A549 (cell line): ENCODE measurements around the gene CLEC4E. TPM values are rescaled to one million over a fixed set of nuclear protein-coding genes. Genes with fewer than 3 reads are reported as not detected.
A peak's percentile ranks its signal among the peaks of the same experiment; 100 is the strongest.

Source experiments
- ATAC-seq, 2 experiments: fragments of 200-7000 bp in 1 of 2; fragments of >200 bp in 1 of 2; cut with Nextera tagmentation in 1 of 2; cut with Tn5 transposase in 1 of 2; 3 replicates each; pipeline versions ENCODE4 v1.8.0 to v1.9.1; 2018 to 2020; ENCODE audit warnings: mild to moderate bottlenecking in 1 of 2, moderate library complexity in 1 of 2
- CTCF ChIA-PET: fragments of 300-600 bp; sonication (Branson Sonifier 250); formaldehyde crosslinking; extraction: SDS; loops from one replicate; lab custom pipeline; 2021; ENCODE audit warnings: antibody characterized with exemption, inconsistent platforms; lab: Yijun Ruan, JAX
- POLR2A ChIA-PET: fragments of 350-600 bp; formaldehyde crosslinking; extraction: SDS; loops from one replicate; lab custom pipeline; 2021; ENCODE audit warnings: antibody characterized with exemption, inconsistent platforms; lab: Yijun Ruan, JAX
- DNase-seq, 2 experiments: peaks; one replicate each; pipeline versions ENCODE4 v3.0.0 to v3.0.0-alpha.2; 2011 to 2016; ENCODE audit warnings: low read depth in 1 of 2, low spot score in 1 of 2
- FAIRE-seq: peaks from 2 replicates; lab custom pipeline; 2011; peaks lifted over from hg19 to GRCh38; lab: Jason Lieb, UNC
- H3K27ac ChIP-seq, 2 experiments: fragments of >200 bp; sonication (Bioruptor Twin); formaldehyde crosslinking; 3 replicates each; pipeline ENCODE4 v1.5.1; 2016 to 2017
- H3K4me1 ChIP-seq: fragments of >200 bp; sonication (Bioruptor Twin); formaldehyde crosslinking; 3 replicates; pipeline ENCODE4 v1.6.1; 2016
- H3K4me2 ChIP-seq: fragments of >200 bp; sonication (Bioruptor Twin); formaldehyde crosslinking; 3 replicates; pipeline ENCODE4 v1.6.1; 2016
- H3K4me3 ChIP-seq: fragments of >200 bp; sonication (Bioruptor Twin); formaldehyde crosslinking; 3 replicates; pipeline ENCODE4 v1.5.1; 2016
- H3K9me3 ChIP-seq: fragments of >200 bp; sonication (Bioruptor Twin); formaldehyde crosslinking; 3 replicates; pipeline ENCODE4 v1.6.1; 2016
- CBX2 ChIP-seq: fragments of 200-600 bp; sonication (generic); IDR thresholded peaks from 2 replicates; pipeline ENCODE4 v1.6.1; 2016; ENCODE audit warnings: low read depth, mild to moderate bottlenecking, borderline replicate concordance
- EHF ChIP-seq: fragments of 250-450 bp; sonication (Bioruptor Pico); IDR thresholded peaks from 2 replicates; pipeline ENCODE4 v1.5.0; 2020; ENCODE audit warnings: mild to moderate bottlenecking
- ELK1 ChIP-seq: fragments of 150-350 bp; IDR thresholded peaks from 2 replicates; pipeline ENCODE4 v1.6.1; 2014; ENCODE audit warnings: low read depth, mild to moderate bottlenecking, low read length
- EP300 ChIP-seq, 2 experiments: fragments of >200 bp; sonication (Bioruptor Twin); formaldehyde crosslinking; IDR thresholded peaks; 2 replicates in 1 of 2; 3 replicates in 1 of 2; pipeline ENCODE4 v1.6.1; 2016 to 2017
- FOXS1 ChIP-seq: fragments of 250-450 bp; sonication (Bioruptor Pico); IDR thresholded peaks from 2 replicates; pipeline ENCODE4 v1.5.0; 2020; ENCODE audit warnings: mild to moderate bottlenecking, moderate library complexity
- GATA3 ChIP-seq: IDR thresholded peaks from 2 replicates; pipeline ENCODE4 v1.6.1; 2012; ENCODE audit warnings: borderline replicate concordance
- HDAC2 ChIP-seq: fragments of 200-600 bp; sonication (generic); IDR thresholded peaks from 2 replicates; pipeline ENCODE4 v1.6.1; 2016
- HMGXB4 ChIP-seq: fragments of 250-450 bp; sonication (Bioruptor Pico); IDR thresholded peaks from 2 replicates; pipeline ENCODE4 v1.5.0; 2021; ENCODE audit warnings: mild to moderate bottlenecking, moderate library complexity, borderline replicate concordance
- HOXA7 ChIP-seq: fragments of 250-450 bp; sonication (Bioruptor Pico); IDR thresholded peaks from 2 replicates; pipeline ENCODE4 v1.5.0; 2020; ENCODE audit warnings: mild to moderate bottlenecking, moderate library complexity
- JUN ChIP-seq, 2 experiments: fragments of >200 bp; sonication (Bioruptor Twin); formaldehyde crosslinking; IDR thresholded peaks; 2 replicates in 1 of 2; 3 replicates in 1 of 2; pipeline ENCODE4 v1.6.1; 2016 to 2017
- JUNB ChIP-seq: fragments of >200 bp; sonication (Bioruptor Twin); formaldehyde crosslinking; IDR thresholded peaks from 2 replicates; pipeline ENCODE4 v1.6.1; 2016
- KDM5A ChIP-seq: fragments of 200-600 bp; sonication (generic); IDR thresholded peaks from 2 replicates; pipeline ENCODE4 v1.6.1; 2016; ENCODE audit warnings: antibody characterized with exemption, mild to moderate bottlenecking
- MAFK ChIP-seq: fragments of 450-650 bp; IDR thresholded peaks from 2 replicates; pipeline ENCODE4 v1.6.1; 2014; ENCODE audit not compliant: partially characterized antibody
- MAZ ChIP-seq: fragments of 150-350 bp; IDR thresholded peaks from 2 replicates; pipeline ENCODE4 v1.6.1; 2014; ENCODE audit warnings: antibody characterized with exemption, low read depth, low read length, borderline replicate concordance
- MYC ChIP-seq: IDR thresholded peaks from 2 replicates; pipeline ENCODE4 v1.6.1; 2012; ENCODE audit warnings: mild to moderate bottlenecking, inconsistent platforms, low read length, improper control_type of control experiment, borderline replicate concordance
- NR3C1 ChIP-seq: fragments of >200 bp; sonication (Bioruptor Twin); formaldehyde crosslinking; IDR thresholded peaks from 3 replicates; pipeline ENCODE4 v1.6.1; 2017
- PBX3 ChIP-seq: IDR thresholded peaks from 2 replicates; pipeline ENCODE4 v1.6.1; 2012
- PHF8 ChIP-seq: fragments of 200-600 bp; sonication (generic); IDR thresholded peaks from 2 replicates; pipeline ENCODE4 v1.6.1; 2016; ENCODE audit warnings: low read depth, mild to moderate bottlenecking, antibody characterized with exemption, moderate library complexity, borderline replicate concordance
- POLR2A ChIP-seq: IDR thresholded peaks from 2 replicates; pipeline ENCODE4 v1.6.1; 2012; ENCODE audit warnings: mild to moderate bottlenecking, low read length
- RAD21 ChIP-seq, 2 experiments: fragments of >200 bp in 1 of 2; sonication (Bioruptor Twin) in 1 of 2; formaldehyde crosslinking in 1 of 2; IDR thresholded peaks in 1 of 2; conservative IDR thresholded peaks in 1 of 2; 2 replicates in 1 of 2; 3 replicates in 1 of 2; pipeline ENCODE4 v1.6.1; 2012 to 2018; ENCODE audit warnings: inconsistent platforms in 1 of 2
- RARB ChIP-seq: fragments of 250-450 bp; sonication (Bioruptor Pico); IDR thresholded peaks from 2 replicates; pipeline ENCODE4 v1.8.0; 2021; ENCODE audit warnings: mild to moderate bottlenecking, moderate library complexity
- SREBF2 ChIP-seq: fragments of 450-650 bp; IDR thresholded peaks from 2 replicates; pipeline ENCODE4 v1.6.1; 2014; ENCODE audit warnings: mild to moderate bottlenecking, moderate library complexity
- TFCP2L1 ChIP-seq: fragments of 250-450 bp; sonication (Bioruptor Pico); IDR thresholded peaks from 2 replicates; pipeline ENCODE4 v1.5.0; 2021; ENCODE audit warnings: mild to moderate bottlenecking
- TP53 ChIP-seq: fragments of 250-450 bp; sonication (Bioruptor Pico); IDR thresholded peaks from 2 replicates; pipeline ENCODE4 v1.5.0; 2021; ENCODE audit warnings: mild to moderate bottlenecking, moderate library complexity
- ZC3H11A ChIP-seq: fragments of 450-650 bp; IDR thresholded peaks from 2 replicates; pipeline ENCODE4 v1.6.1; 2014; ENCODE audit warnings: antibody characterized with exemption, mild to moderate bottlenecking
- ZFP36 ChIP-seq: fragments of 450-650 bp; IDR thresholded peaks from 2 replicates; pipeline ENCODE4 v1.6.1; 2014; ENCODE audit warnings: borderline replicate concordance; ENCODE audit not compliant: partially characterized antibody
- ZSCAN20 ChIP-seq: fragments of 250-450 bp; sonication (Bioruptor Pico); IDR thresholded peaks from 2 replicates; pipeline ENCODE4 v1.8.0; 2022; ENCODE audit warnings: mild to moderate bottlenecking, moderate library complexity
- WGBS: methylation state at CpG from one replicate; pipeline ENCODE4 v1.1.6; 2017; ENCODE audit errors: missing lambda C conversion rate; 5-methylcytosine and 5-hydroxymethylcytosine counted together
- polyA plus RNA-seq, 4 experiments: library from polyadenylated mRNA; depleted of rRNA in 3 of 4; stranded (reverse); fragments of >200 nt; fragmentation: RNase III in 1 of 4; extraction: RNeasy Plus Mini Kit Qiagen cat#74134 plus additional on column Dnase treatment in 1 of 4; gene quantifications; 2 replicates in 3 of 4; 3 replicates in 1 of 4; pipeline ENCODE4 v1.2.3, GENCODE V29; 2011 to 2017

The CLEC4E gene
- polyA plus RNA-seq, 2 of the 4 experiments (the other 2 are of a cell fraction): 0.06 TPM; not detected in 1

GRCh38 chr12:8556531-8557097 lies 15.9 kb upstream of the CLEC4E start:
- H3K27ac ChIP-seq: no peak overlapping the region
- TF ChIP-seq NR3C1 (no peak), ZFP36 (no peak), PBX3 (no peak), PHF8 (no peak)
- no peak overlapping the region for H3K4me3 ChIP-seq
- ATAC-seq: no peak
- no peak for DNase-seq
- no peak overlapping the region for H3K4me2 ChIP-seq
- WGBS: 15% methylated on average over 2 of the region's 2 CpGs
- no peak for FAIRE-seq
- ChIA-PET POLR2A (no interaction called here), CTCF (interaction anchor here (0.6 to 3.7 kb wide), 2 partner anchors 12 to 55 kb away, joined by 3 to 24 read pairs; no protein-coding TSS in a partner anchor)
- no peaks in the 10 kb centered on the region for H3K9me3 ChIP-seq
- H3K4me1 ChIP-seq: no peaks in the 10 kb centered on the region

- POLR2A ChIA-PET: no interaction called here
- no peak overlapping the region for H3K27ac ChIP-seq
- ATAC-seq: no peak; a peak in 1 of 6 replicates
- peak; percentile 91 for TF ChIP-seq MAFK
- TF ChIP-seq MYC: no peak
- TF ChIP-seq ZFP36: no peak
- TF ChIP-seq JUNB: no peak
- TF ChIP-seq HDAC2: no peak
- TF ChIP-seq ELK1: no peak
- TF ChIP-seq, all 56 proteins: peak for 1
- WGBS: 57% methylated on average over 5 of the region's 5 CpGs
- Histone ChIP-seq H3K4me3 (no peak overlapping the region), H3K4me2 (no peak overlapping the region), H3K9me3 (no peaks in the 10 kb centered on the region), H3K4me1 (no peaks in the 10 kb centered on the region)
- FAIRE-seq (no peak), DNase-seq (peak in 1 of 2 experiments; percentile 12)
- CTCF ChIA-PET: interaction anchor here (0.6 to 3.7 kb wide), 2 partner anchors 10 to 13 kb away, joined by 4 to 24 read pairs; no protein-coding TSS in a partner anchor
Observed at GRCh38 chr12:8554451-8555195, 13.9 kb upstream of the CLEC4E start.

GRCh38 chr12:8553088-8553627 lies 12.5 kb upstream of the CLEC4E start:
- WGBS: 42% methylated on average over 6 of the region's 6 CpGs
- no peaks in the 10 kb centered on the region for H3K9me3 ChIP-seq
- DNase-seq: no peak
- ATAC-seq: 0 out of 6 replicates have a peak, but pooled peaks have one; percentile 23 to 30
- no peak overlapping the region for H3K27ac ChIP-seq
- CTCF ChIA-PET: interaction anchor here (1.3 kb wide), 1 partner anchor 9 kb away, joined by 5 read pairs; no protein-coding TSS in a partner anchor
- POLR2A ChIA-PET: no interaction called here
- TF ChIP-seq SREBF2 (no peak), JUN (IDR thresholded peaks at IDR 0.05) (no peak), MAZ (no peak), GATA3 (no peak), EHF (CRISPR knock-in tag) (no peak), TP53 (CRISPR knock-in tag) (no peak), RARB (CRISPR knock-in tag) (no peak), RAD21 (conservative IDR thresholded peaks at IDR 0.05 in 1 of 2, IDR thresholded peaks at IDR 0.05 in 1 of 2) (no peak), FOXS1 (no peak), CBX2 (no peak), TFCP2L1 (CRISPR knock-in tag) (no peak), ZC3H11A (no peak), KDM5A (no peak), EP300 (IDR thresholded peaks at IDR 0.05) (no peak), MAFK (no peak), POLR2A (no peak), ZSCAN20 (no peak), NR3C1 (no peak), HMGXB4 (CRISPR knock-in tag) (no peak), HOXA7 (no peak)
- H3K4me3 ChIP-seq: no peak overlapping the region
- no peaks in the 10 kb centered on the region for H3K4me1 ChIP-seq
- FAIRE-seq: no peak
- no peak overlapping the region for H3K4me2 ChIP-seq
